NCI-H187 treated with DMSO at 0.1 percent for 48 hours (cell line): ENCODE data around the gene DOCK2.
"Not testable (repeated sequence)": the region's sequence is repeated elsewhere in the genome, so short reads cannot be mapped to it uniquely, and the experiment has no call there.

Experiments used
- DNase-seq: peaks from one replicate; lab custom pipeline; 2025; lab: John Stamatoyannopoulos, UW

The DOCK2 gene

DNA sequence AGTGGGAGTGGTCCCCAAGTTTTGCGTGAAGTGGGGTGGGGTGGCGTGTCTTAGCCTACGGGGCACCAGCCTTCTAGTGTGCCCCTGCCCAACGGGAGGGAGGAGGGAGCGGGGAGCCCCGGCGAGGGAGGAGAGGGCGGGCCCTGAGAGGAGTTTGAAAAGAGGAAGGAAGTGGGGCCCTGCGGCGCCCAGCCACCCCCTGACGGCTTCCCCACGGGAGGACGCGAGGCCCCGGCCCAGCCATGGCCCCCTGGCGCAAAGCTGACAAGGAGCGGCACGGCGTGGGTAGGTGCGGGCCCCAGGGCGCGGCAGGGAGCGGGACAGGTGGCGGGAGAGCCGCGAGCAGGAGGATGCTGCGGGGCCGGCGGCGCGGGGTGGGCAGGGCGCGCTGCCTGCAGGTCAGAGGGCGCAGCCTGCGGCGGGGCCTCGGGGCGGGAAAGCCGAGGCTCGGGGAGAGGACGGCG is at the start of gene DOCK2:
Gene DOCK2, plus strand, starts transcription at position 191 of the 464 bp plus-strand sequence. Its CDS starts 52 bp downstream, at position 243.
- no peak for DNase-seq

DNA sequence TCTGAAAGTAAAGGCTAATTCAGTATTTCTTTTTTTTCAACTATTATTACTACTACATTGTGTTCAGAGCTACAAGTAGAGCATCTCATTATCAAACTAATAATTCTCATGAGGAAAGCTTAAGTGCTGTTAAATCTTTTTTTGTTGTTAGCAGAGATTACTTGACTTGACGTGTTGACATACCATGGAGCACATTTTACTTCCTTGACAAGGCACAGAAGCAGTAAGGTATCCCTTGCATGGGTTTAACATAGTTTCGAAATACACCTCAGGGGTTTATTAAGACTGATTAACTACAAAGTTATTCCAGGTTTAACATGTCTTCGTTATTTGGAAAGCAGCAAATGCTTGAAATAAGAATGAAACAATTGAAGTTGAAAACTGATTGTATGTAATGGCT is 46.5 kb upstream of the DOCK2 start:
- no peak for DNase-seq

DNA sequence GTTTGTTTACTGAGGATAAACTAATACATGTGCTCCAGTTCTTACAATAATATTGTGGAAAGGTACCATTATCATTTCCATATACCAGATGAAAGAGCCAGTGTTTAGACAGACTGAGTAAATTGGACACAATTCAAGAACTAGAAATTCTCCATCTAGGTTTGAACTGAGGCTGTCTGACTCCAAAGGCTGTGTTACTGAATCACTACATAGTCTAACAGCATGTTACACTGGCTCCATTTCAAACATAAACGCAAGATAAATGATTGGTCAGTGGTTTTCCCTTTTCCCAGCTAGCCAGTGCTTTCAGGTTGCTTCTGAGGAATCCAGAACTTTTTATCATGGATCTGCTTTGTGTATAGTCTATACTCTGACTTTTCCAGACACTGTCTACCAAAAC is 45.4 kb upstream of the DOCK2 start:
- no peak for DNase-seq

DNA sequence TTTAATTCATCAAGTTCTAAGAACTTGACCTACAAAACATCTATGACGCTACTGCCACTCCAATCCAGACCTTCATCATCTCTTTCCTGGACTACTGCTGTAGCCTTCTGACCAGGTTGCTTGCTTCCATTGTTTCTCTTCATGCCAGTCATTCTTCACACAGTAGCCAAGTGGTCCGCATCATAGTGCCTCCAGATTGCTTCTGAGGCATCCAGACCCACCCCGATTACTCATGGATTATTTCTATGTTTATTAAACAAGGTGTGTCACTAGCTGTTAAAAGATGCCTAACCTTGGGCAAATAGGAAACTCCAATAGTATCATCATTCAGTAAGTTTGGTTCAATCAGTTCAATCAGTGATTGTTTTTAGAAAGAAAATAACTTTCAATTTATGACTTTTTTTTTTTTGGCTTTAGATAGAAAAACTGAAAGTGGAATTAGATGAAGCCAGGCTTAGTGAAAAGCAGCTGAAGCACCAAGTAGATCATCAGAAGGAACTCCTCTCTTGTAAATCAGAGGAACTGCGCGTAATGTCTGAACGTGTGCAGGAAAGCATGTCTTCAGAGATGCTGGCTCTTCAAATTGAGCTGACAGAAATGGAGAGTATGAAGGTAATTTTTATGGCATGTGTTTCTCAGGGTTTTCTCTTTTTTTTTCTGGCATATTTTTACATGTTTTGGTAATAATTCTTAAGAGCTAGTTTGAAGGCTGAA is 44.0 kb upstream of the DOCK2 start:
- no peak for DNase-seq

DNA sequence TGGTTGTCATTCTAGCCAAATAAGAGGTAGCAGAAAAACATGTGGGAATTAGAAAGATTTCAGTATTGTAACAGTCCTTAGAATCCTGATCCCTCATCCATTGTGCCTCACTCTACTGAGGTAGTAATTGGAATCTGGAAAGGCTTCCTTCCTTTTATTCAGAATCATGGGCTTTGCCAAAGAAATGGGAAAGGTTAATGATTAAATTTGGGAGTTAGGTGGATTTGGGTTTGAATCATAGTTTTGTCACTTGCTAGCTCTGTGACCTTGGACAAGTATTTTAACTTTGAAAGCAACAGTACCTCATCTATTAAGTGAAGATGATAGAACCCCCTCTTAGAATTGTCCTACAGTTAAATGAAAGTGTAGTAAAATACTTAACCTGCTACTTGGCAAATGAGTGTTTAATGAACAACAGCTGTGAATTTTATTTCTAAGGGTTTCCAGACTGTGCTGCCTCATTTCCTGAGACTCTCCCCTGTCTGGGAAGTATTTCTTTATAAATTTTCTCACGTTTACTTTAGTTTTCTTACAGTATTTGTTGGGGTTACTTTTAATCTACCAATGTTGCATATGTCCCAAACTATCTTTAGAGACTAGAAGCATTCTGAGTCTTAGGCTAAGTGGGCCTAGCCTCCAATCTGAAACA is 41.8 kb upstream of the DOCK2 start:
- DNase-seq: no peak

DNA sequence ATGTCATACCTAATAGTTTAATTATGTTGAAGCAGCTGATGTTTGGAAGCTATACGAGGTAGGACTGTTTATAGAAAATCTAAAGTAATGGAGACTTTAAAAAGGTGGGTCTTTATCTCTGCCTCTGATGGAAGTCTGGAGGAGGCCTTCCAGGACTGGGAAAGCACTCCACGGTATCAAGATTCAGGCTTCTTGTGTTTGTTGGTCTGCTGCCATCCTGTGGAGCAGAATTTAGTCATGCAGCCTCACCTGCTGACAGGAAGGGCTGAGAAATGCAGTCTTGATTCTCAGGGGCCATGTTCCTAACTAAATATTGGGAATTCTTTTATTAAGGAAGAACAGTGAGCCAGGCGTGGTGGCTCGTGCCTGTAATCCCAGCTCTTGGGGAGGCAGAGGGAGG is 37.6 kb upstream of the DOCK2 start:
- DNase-seq: no peak

DNA sequence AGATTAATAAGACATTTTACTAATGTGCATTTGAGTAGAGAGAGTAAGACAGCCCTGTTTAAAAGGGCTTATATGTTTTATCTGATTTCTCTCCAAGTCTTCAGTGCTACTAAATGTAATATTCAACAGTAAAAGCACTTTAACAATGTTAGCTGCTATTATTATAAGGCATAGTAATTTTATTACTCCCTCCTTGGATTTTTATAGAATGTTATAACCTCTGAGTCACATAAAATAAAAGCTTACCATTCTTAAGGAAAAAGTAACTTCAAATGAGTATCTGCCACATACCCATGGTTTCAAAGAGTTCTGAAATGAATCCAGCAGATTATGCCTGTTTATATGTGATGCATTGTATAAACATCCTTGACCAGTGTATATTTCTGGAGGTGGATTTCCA is 34.5 kb upstream of the DOCK2 start:
- no peak for DNase-seq

DNA sequence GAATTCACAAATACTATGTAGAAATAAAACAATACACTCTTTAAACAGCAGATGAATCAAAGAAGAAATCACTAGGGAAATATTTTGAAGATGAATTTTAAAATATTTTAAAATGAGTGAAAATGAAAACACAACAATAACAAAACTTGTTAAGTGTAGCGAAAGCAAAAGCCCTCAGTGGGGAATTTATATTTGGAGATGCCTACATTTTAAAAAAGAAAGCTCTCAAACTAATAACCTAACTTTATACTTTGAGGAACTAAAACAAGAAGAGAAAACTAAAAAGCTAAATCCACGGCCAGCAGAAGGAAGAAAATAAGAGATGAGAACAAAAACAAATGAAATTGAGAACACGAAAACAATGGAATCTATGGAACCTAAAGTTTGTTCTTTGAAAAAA is 30.8 kb upstream of the DOCK2 start:
- DNase-seq: no peak

DNA sequence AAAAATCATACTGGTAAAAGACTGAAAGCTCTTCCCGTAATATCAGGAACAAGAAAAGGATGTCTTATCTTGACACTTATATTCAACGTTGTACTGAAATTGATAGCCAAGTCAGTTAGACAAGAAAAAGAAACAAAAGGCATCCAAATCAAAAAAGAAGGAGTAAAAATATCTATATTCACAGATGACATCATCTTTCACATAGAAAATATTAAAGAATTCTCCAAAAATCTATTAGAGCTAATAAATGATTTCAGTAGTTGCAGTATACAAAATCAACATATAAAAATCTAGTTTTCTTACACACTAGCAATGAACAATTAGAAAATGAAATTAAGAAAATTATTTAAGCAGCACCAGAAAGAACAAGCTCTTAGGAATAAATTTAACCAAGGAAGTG is 29.2 kb upstream of the DOCK2 start:
- DNase-seq: no peak

DNA sequence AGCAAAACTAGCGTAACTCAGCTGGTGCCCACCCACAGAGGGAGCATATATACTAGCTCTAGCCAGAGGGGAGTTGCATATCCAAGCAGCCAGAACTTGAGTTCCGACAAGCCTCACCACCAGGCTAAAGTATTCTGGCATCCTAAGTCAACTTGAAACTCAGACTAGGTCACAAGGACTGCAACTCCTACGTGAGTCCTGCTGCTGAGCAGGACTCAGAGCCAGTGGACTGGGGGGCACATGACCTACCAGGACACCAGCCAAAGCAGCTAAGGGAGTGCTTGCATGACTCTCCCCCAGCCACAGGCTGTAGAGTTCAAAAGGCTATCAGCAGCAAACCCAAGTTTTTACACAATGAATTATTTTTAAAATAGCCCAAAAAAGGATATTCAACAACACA is 27.4 kb upstream of the DOCK2 start:
- DNase-seq: no peak

DNA sequence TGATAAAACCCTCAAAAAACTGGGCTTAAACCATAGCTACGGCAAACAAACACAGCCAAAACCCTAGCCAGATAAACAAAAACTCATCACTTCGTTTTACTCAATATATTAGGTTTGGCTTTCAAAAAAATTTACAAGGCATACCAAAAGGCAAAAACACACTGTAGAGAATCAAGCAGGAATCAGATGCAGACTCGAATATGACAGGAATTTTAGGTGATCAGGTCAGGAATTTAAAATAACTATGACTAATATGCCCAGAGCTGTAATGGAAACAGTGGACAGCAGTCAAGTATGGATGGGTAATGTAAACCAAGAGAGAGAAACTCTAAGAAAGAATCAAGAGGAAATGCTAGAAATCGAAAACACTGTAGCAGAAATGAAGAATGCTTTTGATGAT is 26.5 kb upstream of the DOCK2 start:
- DNase-seq: no peak

DNA sequence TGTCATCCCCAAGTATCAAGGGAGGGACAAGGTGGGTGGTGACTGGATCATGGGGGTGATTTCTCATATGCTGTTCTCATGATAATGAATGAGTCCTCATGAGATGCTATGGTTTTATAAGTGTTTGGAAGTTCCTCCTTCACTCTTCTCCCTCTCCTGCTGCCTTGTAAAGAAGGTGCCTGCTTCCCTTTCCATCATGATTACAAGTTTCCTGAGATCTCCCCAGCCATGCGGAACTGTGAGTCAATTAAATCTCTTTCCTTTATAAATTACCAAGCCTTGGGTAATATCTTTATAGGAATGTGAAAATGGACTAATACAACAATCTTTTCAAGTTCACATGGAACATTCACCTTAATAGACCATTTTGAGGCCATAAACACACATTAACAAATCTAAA is 21.5 kb upstream of the DOCK2 start:
- no peak for DNase-seq

DNA sequence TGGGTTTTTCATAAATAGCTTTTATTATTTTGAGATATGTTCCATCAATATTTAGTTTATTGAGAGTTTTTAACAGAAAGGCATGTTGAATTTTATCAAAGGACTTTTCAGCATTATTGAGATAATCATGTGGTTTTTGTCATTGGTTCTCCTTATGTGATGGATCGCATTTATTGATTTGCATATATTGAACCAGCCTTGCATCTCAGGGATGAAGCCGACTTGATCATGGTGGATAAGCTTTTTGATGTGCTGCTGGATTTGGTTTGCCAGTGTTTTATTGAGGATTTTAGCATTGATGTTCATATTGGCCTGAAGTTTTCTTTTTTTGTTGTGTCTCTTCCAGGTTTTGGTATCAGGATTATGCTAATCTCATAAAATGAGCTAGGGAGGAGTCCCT is 12.8 kb upstream of the DOCK2 start:
- not testable (repeated sequence) for DNase-seq

DNA sequence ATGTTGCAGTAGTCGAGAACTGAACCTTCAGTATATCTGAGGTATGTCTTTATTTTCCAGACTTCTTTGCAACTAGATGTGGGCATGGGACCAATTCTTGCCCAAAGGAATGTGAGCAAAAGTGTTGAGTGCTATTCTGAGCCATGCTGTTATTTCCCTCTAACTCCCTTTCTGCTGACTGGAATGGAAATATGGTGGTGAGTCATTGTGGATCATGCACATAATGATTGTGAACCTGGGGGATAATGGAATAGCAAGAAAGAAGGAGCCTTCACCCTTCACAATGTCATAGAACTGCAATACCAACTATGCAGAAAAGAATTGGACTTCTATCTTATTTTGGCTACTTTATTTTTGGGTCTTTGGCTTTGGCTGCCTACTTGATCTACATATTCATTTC is 10.3 kb upstream of the DOCK2 start:
- DNase-seq: no peak

DNA sequence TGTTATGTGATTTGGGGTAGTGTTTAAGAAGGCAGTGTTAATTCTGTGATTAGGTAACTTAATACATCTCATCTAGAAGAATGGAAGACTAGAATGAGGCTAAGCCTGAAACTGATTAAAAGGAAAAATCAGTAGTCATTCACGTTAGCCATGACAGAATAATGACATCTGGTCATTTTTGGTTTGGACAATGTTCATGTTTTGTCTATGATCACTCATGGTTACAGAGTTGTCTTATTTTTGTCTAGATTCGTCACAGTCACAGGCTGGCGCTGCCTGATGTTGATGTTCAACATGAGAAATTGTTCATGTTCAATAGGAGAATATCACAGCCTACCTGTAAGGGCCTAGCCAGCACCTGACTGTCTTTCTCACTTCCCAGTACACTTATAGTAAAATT is 9.5 kb upstream of the DOCK2 start:
- no peak for DNase-seq

DNA sequence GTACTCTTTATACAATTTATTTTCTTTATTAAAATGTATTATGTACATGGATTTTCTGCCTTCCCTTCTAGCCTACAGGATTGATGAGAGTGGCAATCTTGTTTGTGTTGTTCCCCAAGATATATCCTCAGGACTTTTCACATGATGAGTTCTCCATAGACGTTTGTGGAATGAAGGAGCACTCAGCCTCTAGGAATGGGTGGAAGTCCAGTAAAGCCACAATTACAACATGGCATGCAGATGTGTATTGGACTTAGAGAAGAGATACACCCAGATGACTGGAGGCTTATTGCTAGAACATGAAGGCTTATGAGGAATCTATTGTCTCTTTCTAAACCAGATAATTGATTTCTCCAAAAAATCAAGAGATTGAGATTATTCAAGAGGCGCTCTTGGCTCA is 8.2 kb upstream of the DOCK2 start:
- no peak for DNase-seq

DNA sequence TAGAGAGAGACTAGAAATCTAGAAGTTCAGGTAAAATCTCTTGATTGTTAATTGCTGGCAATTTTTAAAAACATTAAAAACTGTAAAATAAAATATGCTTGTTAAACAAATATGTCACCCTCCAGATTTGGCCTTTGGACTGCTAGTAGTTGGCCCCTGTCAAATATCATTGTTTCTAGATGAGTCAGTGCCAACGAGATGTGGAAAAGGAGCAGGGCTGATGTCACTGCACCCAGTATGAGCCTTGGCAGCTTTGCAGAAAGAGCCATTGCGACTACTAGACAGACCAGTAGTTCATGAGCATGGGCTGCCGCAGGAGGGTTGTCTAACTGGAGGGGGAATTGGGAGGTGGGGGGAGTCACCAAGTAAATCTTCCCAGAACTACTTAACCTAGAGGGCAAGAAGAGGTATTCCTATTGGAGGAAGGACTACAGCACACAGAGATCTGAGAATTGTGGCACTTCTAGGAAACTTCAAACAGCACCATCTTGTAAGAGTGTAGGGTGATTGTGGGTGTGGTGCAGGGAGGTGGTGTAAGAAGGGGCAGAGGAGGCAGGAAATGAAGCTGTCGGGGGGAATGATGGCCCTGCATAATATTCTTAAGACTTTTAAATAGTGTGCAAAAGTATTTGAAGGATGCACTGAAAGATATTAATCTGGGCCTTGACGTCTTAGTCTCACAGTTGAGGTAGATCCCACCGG is 7.1 kb upstream of the DOCK2 start:
- DNase-seq: no peak

DNA sequence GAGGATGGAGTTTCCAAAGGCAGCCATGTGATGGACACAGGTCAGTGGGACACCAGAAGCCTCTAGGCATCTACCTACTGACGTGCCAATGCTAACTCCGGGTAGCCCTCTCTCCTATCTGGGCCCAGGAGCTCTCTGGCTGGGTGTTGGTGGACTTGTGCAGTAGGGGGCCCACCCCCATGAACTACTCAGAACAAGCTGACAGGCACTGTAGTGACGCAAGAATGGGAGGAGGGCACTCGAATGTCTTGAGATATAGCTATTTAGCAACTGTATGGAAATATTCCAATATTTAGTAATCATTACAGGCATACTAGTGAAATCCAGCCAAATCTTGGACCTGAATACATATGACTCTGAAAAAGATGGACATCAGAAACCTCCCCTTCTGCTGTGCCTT is 5.7 kb upstream of the DOCK2 start:
- DNase-seq: no peak

DNA sequence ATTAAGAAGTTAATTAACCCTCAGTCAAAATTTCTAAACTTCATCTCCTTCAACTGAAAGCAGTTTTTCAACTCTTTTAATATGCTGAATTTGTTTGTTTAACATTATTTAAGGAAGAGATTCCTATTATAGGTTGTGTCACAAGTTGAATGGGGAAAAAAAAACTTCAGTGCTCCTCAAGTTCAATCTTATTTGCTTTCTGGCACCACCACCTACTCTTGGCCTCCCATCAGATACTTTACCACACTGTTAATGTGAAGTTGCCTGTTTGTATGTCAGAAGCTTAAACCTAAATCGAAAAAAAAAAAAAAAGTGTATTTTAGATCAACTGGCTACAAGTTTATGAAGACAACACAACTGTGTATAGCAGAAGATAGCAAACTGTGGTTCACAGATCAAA is 4.1 kb upstream of the DOCK2 start:
- DNase-seq: no peak

DNA sequence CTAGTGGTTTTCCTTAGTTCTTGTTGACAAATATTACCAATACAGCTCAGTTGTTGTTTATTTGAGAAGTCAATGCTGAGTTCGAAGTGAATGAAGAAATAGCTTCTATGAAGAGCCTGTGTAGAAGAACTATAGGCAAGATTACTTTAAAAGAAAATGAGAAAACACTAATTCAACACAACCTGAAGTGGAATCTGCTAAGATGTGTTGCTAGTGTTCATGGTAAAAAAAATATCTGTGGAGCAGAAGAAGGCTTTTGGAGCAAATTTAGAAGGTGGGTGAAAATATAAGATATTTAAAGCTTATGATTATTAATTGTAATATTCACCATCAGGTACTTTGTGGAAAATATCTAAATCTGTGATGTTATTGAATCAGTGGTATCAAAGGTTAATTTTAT is 2.5 kb upstream of the DOCK2 start:
- no peak for DNase-seq

DNA sequence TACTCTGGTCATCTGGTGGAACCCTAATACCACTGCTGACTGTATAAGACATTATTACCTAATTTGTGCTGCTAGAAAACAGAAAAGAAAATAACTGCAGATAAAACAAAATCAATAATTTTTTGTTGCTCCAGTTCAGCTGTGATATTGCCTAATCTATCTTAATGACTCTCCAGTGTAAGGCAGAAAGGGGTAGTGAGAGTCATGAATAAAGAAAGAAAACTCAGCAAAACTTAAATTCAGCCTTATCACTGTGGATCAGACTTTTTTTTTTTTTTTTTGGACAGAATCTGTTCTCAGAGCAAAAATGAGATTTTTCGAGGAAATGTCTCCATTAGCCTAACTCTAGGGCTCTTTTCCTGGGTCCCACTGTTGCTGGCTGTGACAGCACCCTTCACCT is 1.1 kb upstream of the DOCK2 start:
- DNase-seq: no peak

DNA sequence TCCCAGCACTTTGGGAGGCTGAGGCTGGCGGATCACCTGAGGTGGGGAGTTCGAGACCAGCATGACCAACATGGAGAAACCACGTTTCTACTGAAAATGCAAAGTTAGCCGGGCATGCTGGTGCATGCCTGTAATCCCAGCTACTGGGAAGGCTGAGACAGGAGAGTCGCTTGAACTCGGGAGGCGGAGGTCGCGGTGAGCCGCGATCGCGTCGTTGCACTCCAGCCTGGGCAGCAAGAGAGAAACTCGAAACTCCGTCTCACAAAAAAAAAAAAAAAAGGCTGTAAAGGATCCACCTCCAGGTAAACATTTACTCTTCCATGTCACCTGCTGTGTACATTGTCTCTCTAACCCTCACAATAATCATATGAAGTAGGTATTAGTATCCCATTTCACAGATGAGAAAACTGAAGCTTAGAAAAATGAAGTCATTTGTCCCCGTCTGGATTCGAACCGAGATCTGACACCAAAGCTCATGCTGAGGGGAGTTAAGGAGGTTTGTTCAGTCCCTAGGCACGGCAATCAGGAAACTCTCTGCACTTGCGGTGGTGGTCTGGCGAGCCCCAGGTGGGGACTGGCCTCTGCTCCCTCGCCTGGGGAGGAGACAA is 494 bp upstream of the DOCK2 start:
- no peak for DNase-seq

DNA sequence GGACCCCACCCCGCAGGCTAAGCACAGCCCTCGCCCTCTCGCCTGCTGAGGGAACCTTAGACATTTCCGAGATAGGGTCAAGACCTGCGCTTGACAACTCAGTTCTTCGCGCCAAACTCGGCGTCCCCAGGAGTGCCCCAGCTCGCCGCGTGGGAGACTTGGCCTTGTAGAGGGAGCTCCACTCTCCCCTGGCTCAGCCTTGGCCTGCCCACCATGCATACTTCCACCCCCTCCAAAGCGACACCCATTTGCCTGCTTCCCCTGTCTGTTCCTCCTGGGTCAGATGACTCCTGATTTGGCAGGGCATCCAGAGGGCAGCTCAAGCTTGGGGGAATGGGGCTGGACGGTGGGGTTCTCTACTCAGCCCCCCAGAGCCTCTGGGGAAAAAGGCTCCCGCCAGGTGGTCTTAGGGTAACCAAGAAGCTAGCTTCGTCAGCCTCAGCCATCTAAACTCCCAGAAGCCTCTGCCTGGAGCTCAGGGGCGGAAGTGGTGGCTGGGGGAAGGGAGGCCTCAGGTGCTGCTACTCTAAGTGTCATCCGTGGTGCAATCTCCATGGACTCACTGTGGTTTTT is 560 bp downstream of the DOCK2 start:
- no peak for DNase-seq
